ENCODE results near the gene CLRN3. TPM values are rescaled to one million over a fixed set of nuclear protein-coding genes. Genes with fewer than 3 reads are reported as not detected.

Gene CLRN3
- total and polyA plus RNA-seq, 8 donors, result 0.18 to 0.84 (median 0.50) TPM; not detected in 2

DNA sequence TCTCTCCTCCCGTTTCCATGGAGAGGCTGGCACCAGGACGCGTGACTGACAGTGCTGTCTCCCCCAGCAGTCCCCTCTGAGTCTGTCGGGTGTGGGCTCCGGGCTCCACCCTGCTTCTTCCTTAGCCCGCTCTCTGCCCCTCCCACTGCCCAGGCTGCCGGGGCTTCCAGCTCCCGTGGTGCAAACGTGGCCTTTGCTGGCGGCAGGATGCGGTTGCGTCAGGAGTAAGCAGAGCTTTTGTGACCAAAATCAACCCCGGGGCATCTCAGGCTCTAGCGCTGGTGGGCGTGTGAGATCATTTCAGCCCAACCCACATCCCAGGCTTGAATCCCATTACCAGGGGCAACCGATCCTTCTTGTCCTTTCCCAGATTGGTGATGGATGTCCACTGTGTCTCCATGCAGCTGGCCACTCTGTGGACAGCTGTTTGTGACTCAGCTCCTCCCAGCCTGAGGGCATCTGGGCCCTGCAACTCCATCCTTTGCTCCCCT lies 42.4 kb upstream of the CLRN3 start:
- Histone ChIP-seq H3K4me3 (no peak overlapping the region), H3K36me3 (no peaks in the 10 kb centered on the region), H3K27me3 (no peaks in the 10 kb centered on the region), H3K9me3 (no peaks in the 10 kb centered on the region), H3K4me1 (no peaks in the 10 kb centered on the region), H3K27ac (no peak overlapping the region)
- 57 to 58% methylated on average over 16 of the region's 16 CpGs for WGBS, 2 donors
- no peak for ATAC-seq
- FAIRE-seq, result no peak
- intact Hi-C loops (cut with DNase I), result no loop called here
- DNase-seq, result no peak
- TF ChIP-seq, protein P1, sequence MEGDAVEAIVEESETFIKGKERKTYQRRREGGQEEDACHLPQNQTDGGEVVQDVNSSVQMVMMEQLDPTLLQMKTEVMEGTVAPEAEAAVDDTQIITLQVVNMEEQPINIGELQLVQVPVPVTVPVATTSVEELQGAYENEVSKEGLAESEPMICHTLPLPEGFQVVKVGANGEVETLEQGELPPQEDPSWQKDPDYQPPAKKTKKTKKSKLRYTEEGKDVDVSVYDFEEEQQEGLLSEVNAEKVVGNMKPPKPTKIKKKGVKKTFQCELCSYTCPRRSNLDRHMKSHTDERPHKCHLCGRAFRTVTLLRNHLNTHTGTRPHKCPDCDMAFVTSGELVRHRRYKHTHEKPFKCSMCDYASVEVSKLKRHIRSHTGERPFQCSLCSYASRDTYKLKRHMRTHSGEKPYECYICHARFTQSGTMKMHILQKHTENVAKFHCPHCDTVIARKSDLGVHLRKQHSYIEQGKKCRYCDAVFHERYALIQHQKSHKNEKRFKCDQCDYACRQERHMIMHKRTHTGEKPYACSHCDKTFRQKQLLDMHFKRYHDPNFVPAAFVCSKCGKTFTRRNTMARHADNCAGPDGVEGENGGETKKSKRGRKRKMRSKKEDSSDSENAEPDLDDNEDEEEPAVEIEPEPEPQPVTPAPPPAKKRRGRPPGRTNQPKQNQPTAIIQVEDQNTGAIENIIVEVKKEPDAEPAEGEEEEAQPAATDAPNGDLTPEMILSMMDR (IDR thresholded peaks at IDR 0.05), result no peak

DNA sequence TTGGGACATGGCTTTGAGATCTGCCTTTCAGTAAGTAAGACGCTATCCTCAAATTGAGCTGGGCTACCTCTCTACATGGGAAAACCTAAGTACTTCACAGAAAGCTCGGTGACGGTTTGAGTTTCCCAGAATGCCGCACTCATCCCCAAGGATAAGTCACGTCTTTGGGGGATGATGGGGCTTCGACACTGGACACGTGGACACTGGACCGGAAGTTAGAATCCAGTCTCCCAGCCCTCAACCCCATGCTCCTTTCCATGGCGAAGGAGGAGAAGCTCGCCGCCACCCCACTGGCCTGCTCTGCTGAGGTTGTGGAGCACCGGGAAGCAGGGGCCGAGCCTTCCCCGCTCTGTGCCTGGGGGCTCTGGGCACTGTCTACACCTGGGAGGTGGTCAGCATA lies 41.6 kb upstream of the CLRN3 start:
- Histone ChIP-seq H3K9me3 (no peaks in the 10 kb centered on the region), H3K36me3 (no peaks in the 10 kb centered on the region), H3K27ac (no peak overlapping the region), H3K4me1 (no peaks in the 10 kb centered on the region), H3K27me3 (peaks cover 0 to 1% (median 0%) of the 10 kb centered on the region in 4 donors), H3K4me3 (no peak overlapping the region)
- intact Hi-C loops (cut with DNase I), result no loop called here
- WGBS, 2 donors, result 79 to 88% methylated on average over 14 of the region's 14 CpGs
- FAIRE-seq (no peak), DNase-seq (no peak), ATAC-seq (no peak)
- TF ChIP-seq, protein P1 (IDR thresholded peaks at IDR 0.05), result no peak

DNA sequence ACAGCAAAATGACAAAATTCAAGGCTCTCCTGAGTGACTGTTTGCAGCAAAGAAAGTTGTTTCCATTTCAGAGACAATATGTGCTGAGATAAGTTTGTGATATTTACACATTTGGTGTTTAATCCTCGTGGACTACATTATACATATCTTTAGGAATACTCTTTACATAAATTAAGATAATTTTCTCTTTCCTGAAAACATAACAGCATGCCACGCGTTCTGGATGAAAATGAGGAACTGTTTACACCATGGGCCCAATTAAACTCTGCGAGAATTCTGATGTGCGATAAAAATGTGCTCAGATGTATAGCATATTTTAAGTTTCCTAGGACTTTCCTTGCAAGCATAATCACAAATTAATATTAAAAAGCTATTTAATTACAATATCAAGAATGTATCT lies 40.5 kb upstream of the CLRN3 start:
- no peaks in the 10 kb centered on the region for H3K36me3 ChIP-seq
- H3K27ac ChIP-seq, result no peak overlapping the region
- DNase-seq, result no peak
- H3K9me3 ChIP-seq, result no peaks in the 10 kb centered on the region
- intact Hi-C loops (cut with DNase I), result no loop called here
- peaks cover 0 to 4% (median 0%) of the 10 kb centered on the region in 4 donors for H3K27me3 ChIP-seq
- H3K4me3 ChIP-seq, result no peak overlapping the region
- WGBS, 2 donors, result 79 to 83% methylated on average over 5 of the region's 5 CpGs
- ATAC-seq, result no peak
- no peak for FAIRE-seq
- TF ChIP-seq, protein P1 (IDR thresholded peaks at IDR 0.05), result no peak
- H3K4me1 ChIP-seq, result no peaks in the 10 kb centered on the region

DNA sequence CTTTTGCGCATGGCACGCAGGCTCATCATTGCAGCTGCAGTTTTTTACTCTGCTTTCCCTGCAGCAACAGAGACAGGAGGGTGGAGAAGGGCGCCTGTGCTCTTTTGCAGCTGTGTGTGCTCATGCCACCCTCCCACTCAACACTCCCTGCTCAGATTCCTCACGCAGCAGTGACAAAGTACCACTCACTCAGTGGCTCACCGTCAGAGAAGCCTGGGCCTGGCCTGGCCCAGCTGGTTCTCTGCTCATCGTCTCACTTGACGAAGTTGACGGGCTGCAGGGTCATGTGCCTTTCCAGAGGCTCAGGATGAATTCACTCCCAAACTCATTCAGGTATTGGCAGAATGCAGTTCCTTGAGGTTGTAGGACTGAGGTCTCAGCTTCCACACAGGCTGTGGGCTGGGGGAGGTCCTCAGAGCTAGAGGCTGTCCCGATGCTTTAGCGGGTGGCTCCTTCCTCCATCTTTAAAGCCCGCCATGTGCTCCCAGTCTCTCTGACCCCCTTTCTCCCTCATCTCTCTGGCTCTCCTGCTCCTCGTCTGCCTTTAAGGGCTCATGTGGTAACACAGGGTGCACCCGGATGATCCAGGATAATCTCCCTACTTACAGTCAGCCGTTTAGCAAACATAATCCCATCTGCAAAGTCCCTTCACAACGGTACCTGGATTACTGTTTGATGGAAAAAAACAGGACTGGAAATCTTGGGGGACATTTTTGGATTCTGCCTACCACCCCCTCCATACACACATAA lies 40.0 kb upstream of the CLRN3 start:
- H3K4me3 ChIP-seq, result no peak overlapping the region
- no peaks in the 10 kb centered on the region for H3K4me1 ChIP-seq
- no peak for FAIRE-seq
- intact Hi-C loops (cut with DNase I), result no loop called here
- H3K9me3 ChIP-seq, result no peaks in the 10 kb centered on the region
- no peak for ATAC-seq
- H3K27me3 ChIP-seq, result peaks cover 0 to 4% (median 0%) of the 10 kb centered on the region in 4 donors
- TF ChIP-seq, protein P1 (IDR thresholded peaks at IDR 0.05), result no peak
- DNase-seq, result no peak
- WGBS, 2 donors, result 82 to 83% methylated on average over 15 of the region's 15 CpGs
- H3K36me3 ChIP-seq, result no peaks in the 10 kb centered on the region
- no peak overlapping the region for H3K27ac ChIP-seq

All from pancreas (tissue), 10 donors.